Inflammatory macrophage (primary cell): ENCODE data around the gene GPR143.

ENCODE experiments used
- DNase-seq, 2 donors: peaks; one replicate each; pipeline ENCODE4 v3.0.0-alpha.2; 2020 to 2022

The GPR143 gene

DNA sequence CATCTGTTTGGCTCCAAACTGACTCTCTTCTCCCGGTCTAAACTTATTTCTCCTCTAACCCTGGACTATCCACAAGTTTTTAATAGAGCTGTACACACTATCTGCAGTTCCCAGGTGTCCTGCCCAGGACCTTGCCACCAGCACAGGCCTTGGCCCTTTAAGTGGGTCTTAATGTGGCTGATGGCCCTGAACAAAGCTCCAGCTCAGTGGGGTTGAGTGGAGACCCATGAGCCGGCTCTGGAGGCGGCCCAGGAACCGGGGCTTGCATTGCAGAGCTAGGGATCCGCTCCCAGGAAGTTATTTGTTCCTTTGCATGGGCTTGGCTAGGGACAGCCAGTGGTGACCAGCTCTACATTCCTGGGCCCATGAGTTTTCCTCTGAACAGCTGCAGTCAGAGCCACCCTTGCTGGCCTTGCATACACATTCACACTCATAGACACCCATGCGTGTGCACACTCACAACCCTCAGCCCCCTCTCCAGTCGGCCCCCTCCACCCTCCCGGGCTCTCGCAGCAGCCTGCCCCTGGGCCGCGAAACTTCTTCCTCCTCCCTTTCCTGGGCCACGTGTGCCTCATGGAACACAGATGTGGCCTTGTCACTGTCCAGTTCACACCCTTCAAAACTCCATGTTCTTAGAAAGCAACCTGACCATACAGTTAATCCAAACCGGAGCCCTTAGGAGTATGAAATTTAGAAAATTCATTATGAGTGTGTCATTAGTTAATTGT is 58.2 kb downstream of the GPR143 start:
- DNase-seq: no peak

DNA sequence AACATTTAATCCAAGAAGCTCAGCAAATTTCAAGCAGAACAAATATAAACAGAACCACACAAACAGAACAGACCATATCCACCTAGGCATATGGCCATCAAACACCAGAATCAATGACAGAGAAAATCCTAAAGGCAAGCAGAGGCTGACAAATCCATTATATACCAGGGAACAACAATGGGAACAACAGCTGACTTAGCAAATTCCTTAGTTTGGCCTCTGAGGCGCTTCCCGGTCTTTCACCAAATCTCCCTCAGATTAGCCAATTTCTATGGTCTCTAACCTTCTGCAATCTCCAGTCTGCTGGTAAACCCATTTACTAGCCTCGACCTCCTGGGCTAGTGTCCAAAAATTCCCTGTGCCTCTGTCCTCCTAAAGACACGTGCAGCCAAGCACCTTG is 59.2 kb downstream of the GPR143 start:
- DNase-seq: no peak

DNA sequence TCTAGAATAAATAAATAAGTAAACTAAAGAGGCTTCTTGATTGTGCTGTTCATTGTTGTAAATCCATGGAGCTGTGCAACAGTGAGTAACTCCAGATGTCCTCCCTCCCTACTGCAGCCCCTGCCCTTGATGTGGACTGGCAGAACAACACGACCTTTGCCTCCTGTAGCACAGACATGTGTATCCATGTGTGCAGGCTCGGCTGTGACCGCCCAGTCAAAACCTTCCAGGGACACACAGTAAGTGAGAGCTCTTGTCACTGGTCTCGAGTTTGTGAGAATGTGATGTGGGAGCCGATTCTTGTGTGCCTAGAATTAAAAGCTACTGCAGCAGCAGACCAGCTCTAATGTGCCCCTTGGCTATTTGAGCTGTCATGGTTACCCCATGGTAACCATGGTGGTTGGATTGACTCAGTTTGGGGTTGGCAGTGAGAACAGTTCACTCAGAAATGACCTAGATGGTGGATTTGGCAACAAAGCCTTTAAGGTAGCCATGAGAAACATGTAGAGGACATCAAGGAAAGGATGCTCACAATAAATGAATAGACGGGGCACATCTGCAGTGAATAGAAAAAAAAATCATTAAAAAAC is 60.7 kb downstream of the GPR143 start:
- no peak for DNase-seq

DNA sequence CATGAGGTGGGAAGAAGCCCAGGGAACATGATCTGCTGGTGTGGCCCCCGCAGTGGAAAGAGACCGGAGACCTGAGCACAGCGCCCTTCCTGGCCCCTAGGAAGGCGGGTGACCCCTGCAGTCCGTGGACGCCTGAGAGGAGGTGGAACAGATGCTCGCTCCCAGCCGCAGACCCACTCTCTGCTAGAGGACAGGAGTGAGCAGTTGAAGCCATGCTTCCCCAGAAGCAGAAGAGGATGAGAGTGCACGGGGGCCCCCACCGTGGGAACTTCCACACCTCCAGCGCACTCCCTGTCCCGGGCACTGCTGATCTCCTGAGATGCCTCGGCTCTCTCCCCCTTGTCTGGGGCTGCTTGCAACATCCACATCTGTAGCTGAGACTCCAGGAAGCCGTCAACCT is 62.2 kb downstream of the GPR143 start:
- DNase-seq: no peak

DNA sequence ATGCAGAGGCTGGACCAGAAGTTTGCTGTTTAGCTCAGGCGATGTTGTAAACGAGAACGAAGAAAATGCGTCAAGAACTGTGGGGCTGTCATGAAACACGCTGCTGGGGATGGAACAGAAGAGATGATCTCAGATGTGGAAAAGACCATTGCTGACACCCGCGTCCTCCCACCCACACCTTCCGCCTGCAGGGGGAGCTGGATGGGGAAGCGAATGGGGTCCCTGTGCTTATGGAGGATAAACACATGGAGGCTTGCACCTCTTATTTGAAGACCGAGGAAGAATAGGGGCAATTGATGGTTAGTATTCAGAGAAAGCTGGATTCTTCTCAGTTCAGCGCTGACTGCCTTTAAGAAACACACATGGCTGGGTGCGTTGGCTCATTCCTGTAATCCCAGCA is 63.9 kb downstream of the GPR143 start:
- no peak for DNase-seq

DNA sequence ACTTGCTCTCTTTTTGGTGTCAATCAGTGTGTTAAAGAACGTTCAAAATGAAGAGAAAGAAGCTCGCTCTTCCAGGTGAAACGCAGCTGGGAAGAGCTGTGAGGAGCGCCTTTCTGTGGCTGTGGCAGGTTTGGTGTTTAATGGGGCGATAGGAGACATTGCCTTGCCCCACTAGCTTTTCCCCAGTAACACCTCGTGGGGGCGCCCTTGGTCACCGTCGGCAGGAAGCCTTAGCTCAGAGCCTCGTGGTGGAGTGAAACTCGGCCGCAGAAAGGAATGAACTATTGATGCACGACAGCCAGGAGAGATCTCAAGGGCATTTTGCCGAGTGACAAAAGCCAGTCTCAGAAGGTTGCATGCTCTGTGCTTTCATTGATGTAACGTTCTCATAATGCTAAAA is 65.1 kb downstream of the GPR143 start:
- DNase-seq: no peak

DNA sequence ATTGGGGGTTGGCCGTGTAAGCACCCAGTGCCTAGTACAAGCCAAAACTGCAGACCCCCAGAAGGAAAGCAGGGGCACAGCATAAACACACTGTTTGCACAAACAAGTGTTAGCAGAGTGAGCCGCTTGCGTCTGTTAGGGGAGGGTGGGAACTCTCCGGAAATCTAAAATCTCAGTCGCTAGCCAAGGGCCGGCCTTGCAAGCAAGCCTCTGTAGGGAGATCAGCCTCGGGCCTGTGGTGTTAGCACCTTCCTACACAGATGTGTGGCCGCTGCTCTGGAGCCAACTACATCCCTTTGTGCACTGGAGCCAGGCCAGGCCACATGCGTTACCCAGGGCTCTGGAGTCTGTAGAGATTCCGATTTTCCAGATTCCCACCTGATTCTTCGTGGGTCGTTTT is 67.1 kb downstream of the GPR143 start:
- no peak for DNase-seq

DNA sequence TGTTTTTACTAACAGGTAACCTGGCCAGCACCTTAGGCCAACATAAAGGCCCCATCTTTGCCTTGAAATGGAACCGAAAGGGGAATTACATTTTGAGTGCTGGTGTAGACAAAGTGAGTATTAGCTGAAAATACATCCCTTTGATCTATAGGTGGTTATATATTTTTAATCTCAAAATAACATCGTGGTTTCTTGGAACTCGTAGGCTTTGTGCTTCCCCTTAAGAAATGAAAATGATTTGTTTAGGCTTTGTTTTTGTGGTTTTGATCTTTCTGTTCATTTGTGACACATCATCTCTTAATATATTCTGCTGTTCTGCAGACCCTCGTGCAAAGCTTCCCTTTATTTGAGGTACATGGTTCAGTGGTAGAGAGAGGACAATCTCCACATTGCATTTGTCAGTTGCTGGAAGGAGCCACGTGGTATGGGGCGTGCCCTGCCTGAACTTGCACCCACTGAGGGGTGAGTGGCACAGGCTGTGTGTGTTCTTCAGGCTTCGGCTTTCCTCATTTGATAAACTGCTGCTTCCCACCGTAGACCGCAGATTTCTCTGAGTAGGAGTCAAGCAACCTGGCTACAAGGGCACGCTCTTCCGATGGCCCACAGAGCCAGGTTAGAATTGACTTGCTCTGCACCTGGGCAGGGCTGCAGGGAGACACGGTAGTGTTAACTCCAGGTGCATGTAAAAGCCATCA is 72.2 kb downstream of the GPR143 start:
- no peak for DNase-seq

DNA sequence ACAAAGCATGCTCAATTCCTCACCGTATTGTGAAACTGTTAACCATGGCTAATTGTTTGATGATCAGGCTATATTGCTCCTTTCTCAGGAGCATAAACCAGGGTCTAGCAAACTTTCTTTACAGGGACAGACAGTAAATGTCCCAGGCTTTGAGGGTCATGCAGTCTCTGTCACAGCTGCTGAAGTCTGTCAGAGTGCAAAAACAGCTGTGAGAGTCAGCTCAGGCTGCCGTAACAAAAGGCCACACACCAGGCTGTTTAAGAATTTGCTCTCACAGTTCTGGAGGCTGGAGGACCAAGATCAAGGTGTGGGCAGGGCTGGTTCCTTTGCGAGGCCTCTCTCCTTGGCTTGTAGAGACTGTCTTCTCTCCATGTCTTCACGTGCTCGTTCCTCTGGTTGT is 75.6 kb downstream of the GPR143 start:
- DNase-seq: no peak

DNA sequence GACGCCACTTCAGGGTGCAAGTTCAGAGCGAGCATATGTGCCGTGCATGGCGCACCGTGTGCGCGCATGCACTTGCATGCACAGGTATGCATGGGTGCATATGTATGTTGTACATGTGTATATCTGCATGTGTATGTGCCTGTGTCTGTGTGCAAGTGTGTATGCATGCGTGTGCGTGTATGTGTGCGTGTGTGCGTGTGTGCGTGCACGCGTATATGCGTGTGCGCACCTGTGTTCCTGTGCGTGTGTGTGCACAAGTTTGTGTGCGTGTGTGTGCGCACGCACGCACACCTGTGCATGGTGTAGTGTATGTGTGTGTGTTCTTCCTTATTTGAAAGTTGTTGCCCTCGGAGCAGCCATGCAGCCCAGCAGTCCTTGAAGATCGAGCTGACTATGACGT is 76.8 kb downstream of the GPR143 start:
- DNase-seq: no peak

DNA sequence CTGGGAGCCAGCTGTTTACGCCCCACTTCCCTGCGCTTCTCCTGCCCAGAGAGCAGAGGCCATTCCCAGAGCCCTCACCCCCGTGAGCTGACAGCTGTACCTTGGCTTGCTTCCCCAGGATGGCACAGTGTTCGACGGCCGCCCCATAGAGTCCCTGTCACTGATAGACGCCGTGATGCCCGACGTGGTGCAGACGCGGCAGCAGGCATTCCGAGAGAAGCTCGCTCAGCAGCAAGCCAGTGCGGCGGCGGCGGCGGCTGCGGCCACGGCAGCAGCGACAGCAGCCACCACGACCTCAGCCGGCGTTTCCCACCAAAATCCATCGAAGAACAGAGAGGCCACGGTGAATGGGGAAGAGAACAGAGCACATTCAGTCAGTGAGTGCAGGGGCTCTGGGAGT is 77.7 kb downstream of the GPR143 start:
- no peak for DNase-seq

DNA sequence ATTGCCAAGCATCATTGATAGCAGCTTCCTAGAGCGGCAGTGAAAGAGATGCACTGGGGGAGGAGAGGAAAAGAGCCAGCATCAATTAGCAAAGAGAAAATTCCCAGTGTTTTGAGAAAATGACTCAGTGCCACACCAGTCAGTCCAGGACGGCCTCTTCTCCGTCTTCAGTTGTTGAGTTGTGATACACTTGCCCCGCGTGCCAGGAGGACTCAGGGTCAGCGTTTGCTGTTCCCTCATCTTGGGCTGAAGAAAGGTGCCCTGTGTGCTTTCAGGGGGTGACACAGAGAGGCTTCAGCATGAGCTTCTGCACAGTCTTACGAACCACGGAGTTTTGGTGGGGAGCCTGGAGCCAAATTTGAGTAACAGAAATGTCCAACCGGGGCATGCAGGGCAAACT is 82.3 kb downstream of the GPR143 start:
- DNase-seq: no peak

DNA sequence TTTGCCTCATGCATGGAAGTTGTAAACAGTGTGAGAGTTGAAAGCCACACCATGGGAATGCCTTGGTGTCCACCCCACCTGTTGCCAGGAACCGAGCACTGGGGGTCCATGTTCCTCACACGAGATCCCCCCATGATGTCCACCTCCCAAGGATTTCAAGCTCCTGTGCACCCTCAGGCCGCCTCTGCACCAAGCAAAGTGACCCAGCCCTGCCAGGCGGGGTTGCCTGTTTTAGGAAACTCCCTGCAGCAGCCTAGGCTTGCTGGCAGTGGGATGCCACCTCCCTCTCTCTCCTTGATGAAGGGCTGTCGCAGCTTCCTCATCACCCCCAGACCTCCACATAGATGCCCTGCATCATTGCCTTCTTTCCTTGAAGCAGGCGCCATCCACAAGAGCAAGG is 82.8 kb downstream of the GPR143 start:
- no peak for DNase-seq

DNA sequence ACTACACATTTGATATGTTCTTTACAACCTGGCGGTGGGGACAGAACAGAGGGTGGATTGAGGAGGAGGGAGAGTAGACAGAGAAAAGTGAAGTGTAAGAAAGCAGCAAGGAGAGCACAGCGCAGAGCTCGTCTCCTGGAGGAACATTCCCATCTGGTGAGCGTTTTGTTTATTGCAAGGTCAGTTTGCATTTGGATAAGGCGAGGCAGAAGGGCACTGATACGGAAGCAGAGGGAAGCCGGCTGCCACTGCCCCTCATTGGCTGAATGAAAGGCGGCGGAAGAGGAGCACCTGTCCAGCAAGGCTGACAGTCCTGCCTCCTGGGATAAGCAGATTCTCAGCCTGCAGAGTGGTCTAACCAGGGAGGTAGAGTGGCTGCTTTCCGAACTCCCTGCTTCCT is 83.2 kb downstream of the GPR143 start:
- no peak for DNase-seq

DNA sequence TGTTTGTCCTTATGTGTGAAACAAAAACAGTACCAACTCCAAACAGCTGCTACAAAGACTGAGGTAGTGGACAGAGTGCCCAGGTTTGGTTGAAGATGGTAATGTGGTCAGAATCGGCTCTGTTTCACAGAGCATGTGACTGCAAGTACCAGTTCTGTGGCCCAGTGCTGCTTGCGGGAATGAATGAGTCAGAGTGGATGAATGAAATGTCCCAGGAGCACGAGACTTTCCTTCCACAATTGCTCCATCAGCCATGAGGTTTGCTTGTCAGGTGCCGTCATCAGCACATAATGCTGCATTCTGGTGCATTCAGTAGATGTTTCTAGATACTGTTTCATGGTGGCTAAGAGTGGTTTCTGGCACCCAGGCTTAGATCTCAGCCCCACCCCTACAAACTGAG is 84.2 kb downstream of the GPR143 start:
- DNase-seq: peak in 1 of 2 donors; percentile 0

DNA sequence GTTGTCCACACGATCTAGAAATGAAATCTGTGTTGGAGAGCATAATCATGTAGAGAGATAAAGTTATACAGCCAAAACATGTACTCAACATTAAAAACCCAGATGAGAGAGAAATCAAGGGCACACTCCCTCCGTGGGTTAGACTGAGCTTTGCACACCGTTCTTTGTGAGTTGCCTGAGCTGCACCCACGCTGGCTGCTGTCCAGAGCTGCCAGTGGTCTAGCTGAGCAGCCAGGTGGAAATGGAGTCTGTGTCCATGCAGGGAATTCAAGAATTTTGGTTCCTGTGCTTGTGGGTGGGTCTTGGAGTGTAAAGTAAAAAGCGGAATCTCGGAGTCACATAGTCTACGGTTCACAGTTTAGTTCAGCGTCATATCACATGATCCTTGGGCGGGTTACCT is 84.6 kb downstream of the GPR143 start:
- DNase-seq: no peak

DNA sequence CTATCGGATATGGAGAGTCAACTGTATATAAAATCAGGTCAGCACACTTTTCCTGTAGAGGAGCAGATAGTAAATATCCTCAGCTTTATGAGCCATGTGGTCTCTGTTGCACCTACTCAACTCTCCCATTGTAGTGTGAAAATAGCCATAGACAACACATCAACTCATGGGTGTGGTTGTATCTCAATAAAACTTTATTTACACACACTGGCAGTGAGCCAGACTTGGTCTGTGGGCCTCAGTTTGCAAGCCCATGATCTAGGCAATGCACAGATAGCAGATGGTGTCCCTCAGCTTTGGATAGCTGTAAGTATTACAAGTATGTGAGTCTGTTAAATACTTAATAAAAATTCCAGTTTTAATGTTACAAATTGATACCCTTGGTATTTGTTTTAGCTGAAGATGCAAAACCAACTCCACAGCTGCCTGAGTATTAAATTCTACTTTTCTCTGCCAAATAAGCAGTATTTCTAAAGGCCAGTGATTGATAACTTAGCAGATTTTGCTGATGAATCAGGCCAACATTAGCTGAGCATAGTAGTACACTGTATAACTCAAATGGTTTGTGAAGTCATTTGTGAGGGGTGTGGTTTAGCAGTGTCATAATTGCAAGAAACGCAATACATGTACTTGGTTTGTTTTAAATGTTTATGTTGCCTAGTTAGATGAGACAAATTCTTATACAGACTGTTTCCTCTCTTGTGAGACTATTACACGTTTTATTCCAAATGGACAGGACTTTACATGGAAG is 87.3 kb downstream of the GPR143 start:
- DNase-seq: no peak

DNA sequence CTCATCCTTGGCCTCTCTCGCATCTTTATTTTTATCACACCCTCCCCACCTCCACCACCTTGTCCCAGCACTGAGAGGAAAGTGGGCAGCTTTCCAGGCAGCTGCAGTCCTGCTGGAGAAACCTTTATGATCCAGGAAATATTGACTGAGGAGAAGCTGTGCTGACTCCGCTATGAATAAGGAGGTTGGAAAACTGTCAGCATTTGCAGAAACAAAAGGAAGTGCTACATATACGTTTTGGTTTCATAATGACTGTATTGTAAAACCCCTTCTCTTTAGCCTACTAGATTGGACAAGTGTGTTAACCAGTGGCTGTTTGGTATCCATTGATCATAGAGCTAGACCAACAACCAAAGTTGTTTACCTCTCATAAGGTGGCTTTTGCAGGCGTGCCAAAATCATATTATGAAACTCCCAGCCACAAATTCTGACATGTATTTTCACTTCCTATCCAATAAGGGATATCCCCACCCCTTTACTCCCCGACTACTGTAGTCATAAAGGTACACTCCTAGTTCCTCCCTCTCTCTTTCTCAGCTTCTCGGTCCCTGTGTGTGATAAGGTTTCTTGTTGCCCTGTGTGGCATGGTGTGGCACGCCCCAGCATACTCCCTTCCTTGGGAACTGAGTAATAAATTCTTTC is 88.4 kb downstream of the GPR143 start:
- peak; percentile 31 to 46 for DNase-seq

DNA sequence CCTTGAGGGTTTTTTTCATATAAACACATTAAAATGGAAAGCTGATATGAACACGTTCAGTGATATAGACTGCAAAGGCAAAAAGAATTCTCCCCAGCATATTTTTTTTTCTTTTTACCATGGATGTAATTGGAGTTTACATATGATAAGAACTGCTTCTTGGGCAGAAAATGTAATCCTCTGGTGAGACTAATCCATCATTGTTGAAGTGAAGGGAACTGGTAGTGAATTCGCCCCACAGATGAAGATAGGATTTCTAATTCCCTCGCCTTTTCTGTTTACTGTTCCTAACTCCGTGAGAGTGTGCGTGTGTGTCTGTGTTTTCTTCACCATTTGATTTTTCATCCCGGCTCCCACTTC is 88.9 kb downstream of the GPR143 start:
- no peak for DNase-seq

DNA sequence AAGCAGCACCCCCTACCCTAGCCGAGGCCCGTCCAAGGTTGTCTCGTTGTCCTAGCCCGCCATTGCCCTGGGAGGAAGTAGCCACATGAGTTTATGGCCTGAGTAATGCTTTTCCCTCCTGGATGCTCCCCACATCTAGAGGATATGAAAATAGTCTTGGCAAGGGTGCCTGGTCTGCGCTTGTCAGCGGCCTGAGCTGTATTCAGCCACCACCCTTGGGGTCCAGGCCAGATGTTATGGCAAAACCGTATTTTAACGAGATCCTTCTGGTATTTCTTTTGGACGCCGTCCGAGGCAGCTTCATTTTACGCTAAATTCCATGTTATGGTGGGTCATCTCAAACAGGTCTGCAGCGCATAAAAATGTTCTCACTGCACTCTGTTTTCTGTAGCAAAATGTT is 89.3 kb downstream of the GPR143 start:
- no peak for DNase-seq
